K562 (cell line): ENCODE measurements around the gene SURF6. TPM values are rescaled to one million over a fixed set of nuclear protein-coding genes. Genes with fewer than 3 reads are reported as not detected.

ENCODE experiments used
- ATAC-seq: fragments of 200-7000 bp; cut with Tn5 transposase; 3 replicates; pipeline ENCODE4 v1.9.1; 2020; ENCODE audit warnings: moderate library complexity
- BruUV-seq: library from RNA; stranded (reverse); fragments of 400-500 nt; replicated peaks from 2 replicates; lab custom pipeline; 2021; lab: Mats Ljungman, UMichigan
- CTCF ChIA-PET: fragments of 300-600 bp; formaldehyde crosslinking; extraction: SDS; loops from one replicate; lab custom pipeline; 2021; ENCODE audit warnings: low intra/inter-chr PET ratio; lab: Yijun Ruan, JAX
- POLR2A ChIA-PET: fragments of 300-600, 350-650 bp; sonication (Branson Sonifier 250); formaldehyde crosslinking; extraction: SDS; loops from one replicate; lab custom pipeline; 2021; ENCODE audit warnings: antibody characterized with exemption, inconsistent platforms; lab: Yijun Ruan, JAX
- DNase-seq, 4 experiments: peaks; one replicate each; pipeline versions ENCODE4 v3.0.0 to v3.0.0-alpha.2; 2011 to 2018; ENCODE audit warnings: low spot score in 3 of 4, mixed read lengths in 3 of 4; ENCODE audit errors: extremely low read depth in 1 of 4
- FAIRE-seq: peaks from 2 replicates; lab custom pipeline; 2011; peaks lifted over from hg19 to GRCh38; lab: Jason Lieb, UNC
- H2AFZ ChIP-seq: 2 replicates; pipeline ENCODE4 v1.6.0; 2011; ENCODE audit warnings: low read depth, low read length, control low read depth, inconsistent platforms
- H3K27ac ChIP-seq: fragments of 200-600 bp; 3 replicates; pipeline ENCODE4 v1.8.0; 2011; ENCODE audit warnings: low read depth, mild to moderate bottlenecking, control low read depth, inconsistent platforms, low read length, moderate library complexity, mixed read lengths; ENCODE audit errors: extremely low read depth
- H3K27me3 ChIP-seq, 2 experiments: fragments of 300-600 bp in 1 of 2; 2 replicates in 1 of 2; 3 replicates in 1 of 2; pipeline versions ENCODE4 v1.6.0 to v1.8.0; 2011; ENCODE audit warnings: inconsistent platforms in 2 of 2, low read length in 2 of 2, mild to moderate bottlenecking in 1 of 2, mixed read lengths in 1 of 2, moderate library complexity in 1 of 2; ENCODE audit not compliant: control insufficient read depth in 2 of 2, insufficient read depth in 2 of 2
- H3K36me3 ChIP-seq: fragments of 300-600 bp; 3 replicates; pipeline ENCODE4 v1.8.0; 2011; ENCODE audit warnings: mild to moderate bottlenecking, low read length, inconsistent platforms; ENCODE audit not compliant: control insufficient read depth, insufficient read depth
- H3K4me1 ChIP-seq, 2 experiments: fragments of 200-600 bp in 1 of 2; replicated peaks in 1 of 2; 2 replicates in 1 of 2; 3 replicates in 1 of 2; pipeline versions ENCODE4 v1.5.1 to v1.8.0; 2011; ENCODE audit warnings: inconsistent platforms in 2 of 2, low read length in 2 of 2, mild to moderate bottlenecking in 1 of 2, mixed read lengths in 1 of 2, moderate library complexity in 1 of 2; ENCODE audit not compliant: control insufficient read depth in 2 of 2, insufficient read depth in 2 of 2
- H3K4me2 ChIP-seq: 2 replicates; pipeline ENCODE4 v1.6.1; 2011; ENCODE audit warnings: low read length, control low read depth, inconsistent platforms, mixed read lengths; ENCODE audit not compliant: insufficient read depth
- H3K4me3 ChIP-seq: fragments of 200-600 bp; sonication (generic), shearing (Covaris generic); 2 replicates; pipeline ENCODE4 v1.5.1; 2016; ENCODE audit warnings: control low read depth, inconsistent platforms
- H3K79me2 ChIP-seq: fragments of 200-600 bp; 3 replicates; pipeline ENCODE4 v1.8.0; 2011; ENCODE audit warnings: low read length, inconsistent platforms; ENCODE audit not compliant: control insufficient read depth, insufficient read depth
- H3K9ac ChIP-seq, 2 experiments: 2 replicates each; pipeline versions ENCODE4 v1.6.0 to v1.6.1; 2011; ENCODE audit warnings: low read depth in 2 of 2, low read length in 2 of 2, control low read depth in 1 of 2, inconsistent platforms in 1 of 2, mild to moderate bottlenecking in 1 of 2, mixed read lengths in 1 of 2; ENCODE audit not compliant: insufficient read depth in 1 of 2
- H3K9me1 ChIP-seq: one replicate; pipeline ENCODE4 v1.6.0; 2011; ENCODE audit warnings: inconsistent platforms, mild to moderate bottlenecking, low read length, moderate library complexity; ENCODE audit not compliant: control insufficient read depth, insufficient read depth
- H3K9me3 ChIP-seq: replicated peaks from 2 replicates; pipeline ENCODE4 v1.5.1; 2011; ENCODE audit warnings: low read depth, low read length, inconsistent platforms; ENCODE audit not compliant: control insufficient read depth, insufficient read depth
- H4K20me1 ChIP-seq: replicated peaks from 2 replicates; pipeline ENCODE4 v1.6.1; 2011; ENCODE audit warnings: low read length, inconsistent platforms, mixed read lengths; ENCODE audit not compliant: control insufficient read depth, insufficient read depth
- ATF1 ChIP-seq, 2 experiments: fragments of 450-650 bp in 1 of 2; IDR thresholded peaks; 2 replicates each; pipeline ENCODE4 v1.6.1; 2016; ENCODE audit warnings: missing compliant biosample characterization in 1 of 2, missing genetic modification characterization in 1 of 2
- EGR1 ChIP-seq: fragments of 450-650 bp; conservative IDR thresholded peaks from 2 replicates; pipeline ENCODE4 v1.6.1; 2017; ENCODE audit warnings: mild to moderate bottlenecking
- GATAD2B ChIP-seq: fragments of 450-650 bp; IDR thresholded peaks from 2 replicates; pipeline ENCODE4 v1.6.1; 2017; ENCODE audit warnings: mild to moderate bottlenecking, borderline replicate concordance
- POLR2B ChIP-seq: fragments of 450-650 bp; IDR thresholded peaks from 2 replicates; pipeline ENCODE4 v1.6.1; 2018; ENCODE audit warnings: low read depth; ENCODE audit not compliant: partially characterized antibody
- ZKSCAN3 ChIP-seq: fragments of 250-450 bp; sonication (Bioruptor Pico); IDR thresholded peaks from 2 replicates; pipeline ENCODE4 v1.4.0; 2020
- ZNF212 ChIP-seq: fragments of 450-650 bp; formaldehyde crosslinking; IDR thresholded peaks from 2 replicates; pipeline ENCODE4 v1.4.0; 2020; ENCODE audit warnings: mild to moderate bottlenecking
- WGBS: fragments of 100-300 bp; shearing (Covaris generic); methylation state at CpG from one replicate; pipeline ENCODE4 v1.1.6; 2016; ENCODE audit warnings: low coverage, mixed read lengths; ENCODE audit not compliant: insufficient coverage; ENCODE audit errors: missing lambda C conversion rate; 5-methylcytosine and 5-hydroxymethylcytosine counted together
- in situ Hi-C: fragments of 300-500 bp; cut with MboI; formaldehyde crosslinking; loops from 4 replicates; pipeline ENCODE4 v1.15.0; 2018; ENCODE audit warnings: inconsistent platforms, mixed read lengths
- intact Hi-C: fragments of 100-400 bp; cut with micrococcal nuclease; formaldehyde crosslinking; loops from 2 replicates; pipeline ENCODE4 v1.14.2; 2022
- polyA plus RNA-seq, 8 experiments: library from polyadenylated mRNA; depleted of rRNA in 4 of 8; stranded (reverse) in 5 of 8; unstranded in 3 of 8; fragments of >200 nt; fragmentation: Nextera tagmentation in 2 of 8; fragmentation: Illumina TruSeq in 1 of 8; extraction: Ambion mirVana in 2 of 8; extraction: Trizol in 1 of 8; gene quantifications; 2 replicates each; pipeline versions ENCODE4 v1.2.1 to v1.2.3, GENCODE V29; 2011 to 2014; ENCODE audit warnings: inconsistent platforms in 1 of 8, missing spikeins in 1 of 8
- total RNA-seq, 7 experiments: library from RNA; depleted of rRNA in 6 of 7; stranded (reverse); fragments of >200 nt in 6 of 7; fragmentation: Illumina TruSeq in 2 of 7; extraction: Trizol in 2 of 7; gene quantifications; 2 replicates each; pipeline versions ENCODE4 v1.2.1 to v1.2.3, GENCODE V29; 2011 to 2021; ENCODE audit warnings: low replicate concordance in 1 of 7
- TF ChIP-seq, protein P1 (sequence below), 2 experiments: fragments of 450-650 bp; IDR thresholded peaks; 2 replicates each; pipeline ENCODE4 v1.6.1; 2016
- TF ChIP-seq, protein P2 (sequence below): fragments of 450-650 bp; formaldehyde crosslinking; conservative IDR thresholded peaks from 2 replicates; pipeline ENCODE4 v1.4.0; 2022; ENCODE audit warnings: mild to moderate bottlenecking, missing genetic modification characterization

The SURF6 gene
- total and polyA plus RNA-seq, 9 of the 15 experiments (the other 6 are each of a cell fraction or from before 2014, with no cell fraction given): 1.4 to 68.3 (median 14.7) TPM

DNA sequence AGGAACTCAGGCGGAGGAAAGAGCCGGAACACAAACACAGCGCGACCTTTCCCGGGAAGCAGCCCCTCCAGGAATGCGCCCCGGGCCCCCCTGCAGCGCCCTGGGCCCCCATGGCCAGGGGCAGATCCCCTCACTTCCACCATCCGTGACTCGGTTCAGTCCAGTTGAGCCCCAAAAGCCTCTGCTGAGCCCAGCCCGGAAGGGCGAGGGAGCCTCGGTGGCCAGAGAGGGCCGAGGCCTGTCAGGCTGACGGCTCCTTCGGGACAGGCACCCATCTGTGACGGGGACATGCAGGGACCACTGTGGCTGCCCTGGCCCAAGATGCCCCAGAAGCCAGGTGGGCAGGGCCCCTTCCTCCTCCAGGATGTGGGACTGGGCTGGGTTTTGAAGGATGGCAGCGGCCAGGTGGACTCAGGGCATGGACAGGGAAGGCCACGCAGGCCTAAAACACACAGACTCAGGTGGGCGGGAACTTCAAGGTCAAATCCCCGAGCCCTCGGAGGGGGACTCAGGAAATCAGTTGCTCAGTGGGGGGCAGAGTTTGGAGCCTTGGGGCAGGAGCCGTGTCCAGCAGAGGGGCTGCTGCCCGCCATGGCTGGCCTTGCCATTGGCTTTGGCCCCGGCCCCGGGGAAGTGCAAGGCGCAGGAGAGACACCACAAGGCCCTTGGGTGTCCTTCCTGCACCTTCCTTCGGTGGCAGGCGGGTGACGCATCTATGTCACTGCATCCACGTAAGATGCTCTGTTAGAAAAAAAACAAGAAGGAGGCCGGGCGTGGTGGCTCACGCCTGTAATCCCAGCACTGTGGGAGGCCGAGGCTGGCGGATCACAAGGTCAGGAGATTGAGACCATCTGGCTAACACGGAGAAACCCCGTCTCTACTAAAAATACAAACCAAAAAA, 31.3 kb downstream of the SURF6 start:
- Histone ChIP-seq H3K27me3 (peaks cover 0 to 7% of the 10 kb centered on the region in 2 experiments; a peak in 1 of 5 replicates), H3K9ac (no peak overlapping the region)
- CTCF ChIA-PET: interaction anchor here (0.7 kb wide), 1 partner anchor 350 kb away, joined by 3 read pairs; no protein-coding TSS in a partner anchor
- TF ChIP-seq, protein P1, sequence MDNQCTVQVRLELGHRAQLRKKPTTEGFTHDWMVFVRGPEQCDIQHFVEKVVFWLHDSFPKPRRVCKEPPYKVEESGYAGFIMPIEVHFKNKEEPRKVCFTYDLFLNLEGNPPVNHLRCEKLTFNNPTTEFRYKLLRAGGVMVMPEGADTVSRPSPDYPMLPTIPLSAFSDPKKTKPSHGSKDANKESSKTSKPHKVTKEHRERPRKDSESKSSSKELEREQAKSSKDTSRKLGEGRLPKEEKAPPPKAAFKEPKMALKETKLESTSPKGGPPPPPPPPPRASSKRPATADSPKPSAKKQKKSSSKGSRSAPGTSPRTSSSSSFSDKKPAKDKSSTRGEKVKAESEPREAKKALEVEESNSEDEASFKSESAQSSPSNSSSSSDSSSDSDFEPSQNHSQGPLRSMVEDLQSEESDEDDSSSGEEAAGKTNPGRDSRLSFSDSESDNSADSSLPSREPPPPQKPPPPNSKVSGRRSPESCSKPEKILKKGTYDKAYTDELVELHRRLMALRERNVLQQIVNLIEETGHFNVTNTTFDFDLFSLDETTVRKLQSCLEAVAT (IDR thresholded peaks at IDR 0.05): no peak
- TF ChIP-seq, protein P2, sequence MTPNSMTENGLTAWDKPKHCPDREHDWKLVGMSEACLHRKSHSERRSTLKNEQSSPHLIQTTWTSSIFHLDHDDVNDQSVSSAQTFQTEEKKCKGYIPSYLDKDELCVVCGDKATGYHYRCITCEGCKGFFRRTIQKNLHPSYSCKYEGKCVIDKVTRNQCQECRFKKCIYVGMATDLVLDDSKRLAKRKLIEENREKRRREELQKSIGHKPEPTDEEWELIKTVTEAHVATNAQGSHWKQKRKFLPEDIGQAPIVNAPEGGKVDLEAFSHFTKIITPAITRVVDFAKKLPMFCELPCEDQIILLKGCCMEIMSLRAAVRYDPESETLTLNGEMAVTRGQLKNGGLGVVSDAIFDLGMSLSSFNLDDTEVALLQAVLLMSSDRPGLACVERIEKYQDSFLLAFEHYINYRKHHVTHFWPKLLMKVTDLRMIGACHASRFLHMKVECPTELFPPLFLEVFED (CRISPR knock-in tag): no peak
- TF ChIP-seq ATF1 (CRISPR knock-in tag; IDR thresholded peaks at IDR 0.05): no peak
- no peak for TF ChIP-seq ATF1 (tag; IDR thresholded peaks at IDR 0.05)
- no peak for TF ChIP-seq EGR1
- no peak for TF ChIP-seq ZKSCAN3 (CRISPR knock-in tag)
- no peak for TF ChIP-seq GATAD2B
- no peak for TF ChIP-seq ZNF212 (CRISPR knock-in tag)
- no peak for TF ChIP-seq POLR2B
- TF ChIP-seq, all 486 proteins: peak for 0
- FAIRE-seq: no peak
- H3K79me2 ChIP-seq: no peaks in the 10 kb centered on the region
- BruUV-seq: no TSS peak
- DNase-seq: no peak
- no peaks in the 10 kb centered on the region for H3K9me1 ChIP-seq
- ATAC-seq: no peak
- intact Hi-C loops: no loop called here
- H3K4me2 ChIP-seq: no peak overlapping the region
- H3K4me3 ChIP-seq: no peak overlapping the region
- in situ Hi-C loops: no loop called here
- POLR2A ChIA-PET: no interaction called here
- WGBS: 68% methylated on average over 29 of the region's 38 CpGs
- H3K27ac ChIP-seq: no peak overlapping the region
- H4K20me1 ChIP-seq: no peaks in the 10 kb centered on the region
- no peak overlapping the region for H2AFZ ChIP-seq
- no peaks in the 10 kb centered on the region for H3K36me3 ChIP-seq
- peaks cover 3 to 20% of the 10 kb centered on the region in 2 experiments; a peak in 3 of 5 replicates for H3K4me1 ChIP-seq
- peaks cover 4% of the 10 kb centered on the region for H3K9me3 ChIP-seq
